GM18907 (cell line): Measurements from ENCODE around the gene LRRC4C.
"Not testable (repeated sequence)": the region's sequence is repeated elsewhere in the genome, so short reads cannot be mapped to it uniquely, and the experiment has no call there.

Experiments used
- ATAC-seq: cut with Tn5 transposase; IDR thresholded peaks from one replicate; pipeline ENCODE4 v1.9.1; 2021; ENCODE audit warnings: mild to moderate bottlenecking, moderate library complexity; ENCODE audit not compliant: unreplicated experiment

Gene LRRC4C

GRCh38 chr11:41044747-41045146 lies 414.7 kb downstream of the LRRC4C start:
- no peak for ATAC-seq

GRCh38 chr11:41042688-41043087 lies 416.8 kb downstream of the LRRC4C start:
- no peak for ATAC-seq

GRCh38 chr11:41040474-41040873 lies 419.0 kb downstream of the LRRC4C start:
- no peak for ATAC-seq

GRCh38 chr11:41039592-41039991 lies 419.9 kb downstream of the LRRC4C start:
- ATAC-seq: no peak

- no peak for ATAC-seq
These were observed 427.8 kb downstream of the LRRC4C start for GRCh38 chr11:41031551-41032060.

GRCh38 chr11:41020259-41020658 lies 439.2 kb downstream of the LRRC4C start:
- no peak for ATAC-seq

- ATAC-seq: not testable (repeated sequence)
These were observed 439.8 kb downstream of the LRRC4C start for GRCh38 chr11:41019666-41020065.

GRCh38 chr11:41018224-41018623 lies 441.2 kb downstream of the LRRC4C start:
- ATAC-seq: no peak

- no peak for ATAC-seq
These were observed 448.9 kb downstream of the LRRC4C start for GRCh38 chr11:41010361-41011050.

- ATAC-seq: no peak
These were observed 453.5 kb downstream of the LRRC4C start for GRCh38 chr11:41005986-41006385.

- ATAC-seq: no peak
These were observed 455.8 kb downstream of the LRRC4C start for GRCh38 chr11:41003339-41004282.

- no peak for ATAC-seq
These were observed 460.5 kb downstream of the LRRC4C start for GRCh38 chr11:40998920-40999319.

- ATAC-seq: no peak
These were observed 471.5 kb downstream of the LRRC4C start for GRCh38 chr11:40987776-40988435.

- no peak for ATAC-seq
These were observed 473.1 kb downstream of the LRRC4C start for GRCh38 chr11:40986320-40986719.

GRCh38 chr11:40975076-40975475 lies 484.4 kb downstream of the LRRC4C start:
- ATAC-seq: no peak

GRCh38 chr11:40974186-40974795 lies 485.2 kb downstream of the LRRC4C start:
- ATAC-seq: no peak

GRCh38 chr11:40958707-40959106 lies 500.7 kb downstream of the LRRC4C start:
- no peak for ATAC-seq

- ATAC-seq: no peak
These were observed 507.0 kb downstream of the LRRC4C start for GRCh38 chr11:40952479-40952878.

- no peak for ATAC-seq
These were observed 521.5 kb downstream of the LRRC4C start for GRCh38 chr11:40938002-40938401.

- no peak for ATAC-seq
These were observed 534.5 kb downstream of the LRRC4C start for GRCh38 chr11:40924915-40925314.

GRCh38 chr11:40921246-40921645 lies 538.2 kb downstream of the LRRC4C start:
- no peak for ATAC-seq
